Choroid plexus epithelial cell (primary cell): Measurements from ENCODE around the gene BROX.
"Not testable (repeated sequence)": the region's sequence is repeated elsewhere in the genome, so short reads cannot be mapped to it uniquely, and the experiment has no call there.

Source experiments
- DNase-seq: peaks from one replicate; pipeline ENCODE4 v3.0.0-alpha.2; 2010; ENCODE audit warnings: low read depth
- H3K4me3 ChIP-seq: 2 replicates; pipeline ENCODE4 v1.5.1; 2011; ENCODE audit warnings: low read depth, mild to moderate bottlenecking, control low read depth, low read length, moderate library complexity
- TF ChIP-seq, protein P1 (sequence below): conservative IDR thresholded peaks from 2 replicates; pipeline ENCODE4 v1.5.1; 2011; ENCODE audit warnings: low read depth, mild to moderate bottlenecking, control low read depth, inconsistent platforms, low read length, moderate library complexity

The BROX gene

DNA sequence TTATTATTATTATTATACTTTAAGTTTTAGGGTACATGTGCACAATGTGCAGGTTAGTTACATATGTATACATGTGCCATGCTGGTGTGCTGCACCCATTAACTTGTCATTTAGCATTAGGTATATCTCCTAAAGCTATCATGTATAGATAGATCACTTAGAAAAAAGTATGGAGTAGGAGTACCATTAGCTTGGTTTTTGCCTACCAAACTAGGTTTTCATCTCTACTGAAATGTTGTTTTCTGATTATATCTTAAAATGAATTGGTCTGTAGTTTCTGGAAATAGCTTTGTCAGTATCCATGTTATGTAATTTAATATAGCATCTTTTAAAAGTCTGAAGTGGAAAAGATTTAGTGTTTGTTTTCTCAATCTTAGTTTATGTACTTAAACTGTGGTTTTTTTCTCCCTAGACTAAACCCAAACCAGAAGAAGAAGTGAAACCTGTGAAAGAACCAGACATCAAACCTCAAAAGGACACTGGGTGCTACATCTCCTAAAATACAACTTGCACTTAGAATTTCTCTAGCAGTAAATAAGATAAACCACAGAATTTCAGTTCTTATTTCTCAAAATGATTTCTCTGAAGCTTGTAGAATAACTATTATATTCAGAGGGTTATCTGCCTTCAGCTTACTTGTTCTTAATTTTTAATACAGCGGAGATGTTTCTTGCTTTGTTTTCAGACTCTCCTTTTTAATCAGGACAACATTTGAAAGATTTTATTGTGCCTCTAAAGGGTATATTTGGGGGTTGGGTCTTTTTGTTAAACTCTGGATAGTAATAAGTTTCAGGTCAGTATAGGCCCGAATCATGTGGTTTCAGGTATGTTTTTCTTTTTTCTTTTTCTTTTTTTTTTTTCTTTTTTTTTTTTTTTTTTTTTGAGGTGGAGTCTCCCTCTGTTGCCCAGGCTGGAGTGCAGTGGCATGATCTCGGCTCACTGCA, 20.1 kb downstream of the BROX start:
- TF ChIP-seq, protein P1, sequence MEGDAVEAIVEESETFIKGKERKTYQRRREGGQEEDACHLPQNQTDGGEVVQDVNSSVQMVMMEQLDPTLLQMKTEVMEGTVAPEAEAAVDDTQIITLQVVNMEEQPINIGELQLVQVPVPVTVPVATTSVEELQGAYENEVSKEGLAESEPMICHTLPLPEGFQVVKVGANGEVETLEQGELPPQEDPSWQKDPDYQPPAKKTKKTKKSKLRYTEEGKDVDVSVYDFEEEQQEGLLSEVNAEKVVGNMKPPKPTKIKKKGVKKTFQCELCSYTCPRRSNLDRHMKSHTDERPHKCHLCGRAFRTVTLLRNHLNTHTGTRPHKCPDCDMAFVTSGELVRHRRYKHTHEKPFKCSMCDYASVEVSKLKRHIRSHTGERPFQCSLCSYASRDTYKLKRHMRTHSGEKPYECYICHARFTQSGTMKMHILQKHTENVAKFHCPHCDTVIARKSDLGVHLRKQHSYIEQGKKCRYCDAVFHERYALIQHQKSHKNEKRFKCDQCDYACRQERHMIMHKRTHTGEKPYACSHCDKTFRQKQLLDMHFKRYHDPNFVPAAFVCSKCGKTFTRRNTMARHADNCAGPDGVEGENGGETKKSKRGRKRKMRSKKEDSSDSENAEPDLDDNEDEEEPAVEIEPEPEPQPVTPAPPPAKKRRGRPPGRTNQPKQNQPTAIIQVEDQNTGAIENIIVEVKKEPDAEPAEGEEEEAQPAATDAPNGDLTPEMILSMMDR: no peak
- H3K4me3 ChIP-seq: no peak overlapping the region
- DNase-seq: no peak

DNA sequence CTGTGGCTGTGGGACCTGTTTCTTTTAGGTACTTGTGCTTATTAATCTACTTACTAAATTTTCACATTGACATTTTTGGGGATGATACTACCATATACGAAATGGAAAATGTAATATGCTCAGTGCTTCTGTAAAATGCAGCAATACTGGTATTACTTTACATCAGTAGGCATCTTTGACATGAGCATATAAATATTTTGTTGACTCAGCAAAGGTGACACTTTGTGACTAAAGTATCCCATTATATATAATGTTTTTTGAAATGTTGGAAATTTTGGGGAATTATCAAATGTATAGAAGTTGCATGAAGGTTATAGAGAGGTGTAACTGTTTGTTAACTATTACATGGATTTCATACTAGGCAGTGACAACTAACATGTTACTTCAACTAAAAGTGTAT, 22.4 kb downstream of the BROX start:
- no peak overlapping the region for H3K4me3 ChIP-seq
- TF ChIP-seq, protein P1: no peak
- no peak for DNase-seq

DNA sequence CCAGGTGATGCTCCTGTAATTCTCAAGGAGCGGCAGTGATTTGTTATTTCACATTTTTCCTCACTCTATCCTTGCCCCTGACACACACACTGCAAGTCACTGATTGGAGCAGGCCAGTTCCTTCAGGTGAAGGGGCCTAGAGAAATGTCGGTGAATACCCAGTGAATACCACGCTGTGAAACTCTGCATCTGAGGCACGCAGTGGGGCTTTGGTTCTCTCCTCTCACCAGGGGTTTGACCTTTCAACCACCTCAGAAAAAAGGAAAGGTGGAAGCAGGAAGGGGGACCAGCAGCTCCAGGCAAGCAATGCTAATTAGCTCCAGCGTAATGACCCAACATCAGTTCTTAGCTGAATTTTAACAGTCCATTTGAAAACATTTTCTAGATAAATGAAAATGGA, 24.1 kb downstream of the BROX start:
- DNase-seq: no peak
- H3K4me3 ChIP-seq: no peak overlapping the region

DNA sequence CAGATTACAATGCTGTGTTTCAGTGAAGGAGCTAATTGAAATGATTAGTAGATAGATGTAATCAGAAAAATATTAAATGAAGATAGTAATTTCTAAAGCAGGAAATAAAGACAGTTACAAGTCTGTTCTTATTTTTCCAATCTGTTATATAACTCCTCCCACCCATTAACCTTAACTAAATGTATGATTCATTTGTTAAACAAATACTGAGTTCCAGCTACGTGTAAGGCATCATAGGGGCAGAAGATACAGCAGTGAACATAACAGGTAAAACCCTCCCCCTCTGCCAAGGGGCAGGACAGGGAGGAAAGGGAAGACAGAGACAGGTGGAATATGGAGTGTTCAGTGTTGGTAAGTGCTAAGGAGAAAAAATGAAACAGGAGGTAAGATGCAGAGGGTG, 24.6 kb downstream of the BROX start, which contains the start of gene FAM177B:
FAM177B (plus strand) TSS at position 231 of the 400 bp plus-strand sequence. CDS start 9,344 bp downstream, outside the sequence.
- DNase-seq: no peak
- no peak within 1 kb of the TSS for H3K4me3 ChIP-seq
- TF ChIP-seq, protein P1: no peak

More for the DNA sequence above, 24.1 kb downstream of the BROX start:
- TF ChIP-seq, protein P1: no peak

DNA sequence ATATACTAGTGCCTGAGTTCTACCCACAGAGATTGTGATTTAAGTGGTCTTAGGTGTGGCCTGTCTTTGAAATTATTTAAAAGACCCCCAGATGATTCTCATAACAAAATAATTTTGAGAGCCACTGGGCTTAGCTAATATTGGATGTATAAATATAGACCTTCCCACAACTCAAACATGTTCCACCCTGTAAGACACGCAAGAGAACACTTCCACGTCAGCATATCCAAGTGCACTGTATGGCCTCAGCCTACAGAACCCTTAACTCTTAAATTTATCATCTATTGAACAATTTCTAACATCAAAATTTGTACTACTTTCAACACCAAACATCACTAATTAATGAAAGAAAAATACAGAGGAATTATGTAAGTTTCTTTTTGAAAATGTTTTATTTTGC, 27.1 kb downstream of the BROX start:
- DNase-seq: no peak
- TF ChIP-seq, protein P1: no peak
- no peak overlapping the region for H3K4me3 ChIP-seq

DNA sequence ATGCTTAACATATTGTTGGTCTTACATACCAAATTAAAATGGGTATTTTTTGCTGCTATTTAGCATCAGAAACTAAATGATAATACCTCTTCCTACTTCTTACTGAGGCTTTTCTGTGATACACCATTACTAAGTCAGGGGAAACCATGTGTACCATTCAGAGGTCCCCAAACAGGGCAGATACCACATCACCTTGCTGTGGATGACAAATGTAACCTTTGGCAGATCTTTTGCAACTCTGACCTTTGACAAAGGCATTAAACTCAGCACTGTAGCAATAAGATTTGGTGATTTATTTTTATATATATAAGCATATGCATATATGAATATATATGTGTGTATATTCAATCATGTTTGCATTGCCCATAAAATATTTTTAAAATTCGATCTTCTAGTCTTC, 27.6 kb downstream of the BROX start:
- no peak for DNase-seq
- TF ChIP-seq, protein P1: no peak
- H3K4me3 ChIP-seq: no peak overlapping the region

DNA sequence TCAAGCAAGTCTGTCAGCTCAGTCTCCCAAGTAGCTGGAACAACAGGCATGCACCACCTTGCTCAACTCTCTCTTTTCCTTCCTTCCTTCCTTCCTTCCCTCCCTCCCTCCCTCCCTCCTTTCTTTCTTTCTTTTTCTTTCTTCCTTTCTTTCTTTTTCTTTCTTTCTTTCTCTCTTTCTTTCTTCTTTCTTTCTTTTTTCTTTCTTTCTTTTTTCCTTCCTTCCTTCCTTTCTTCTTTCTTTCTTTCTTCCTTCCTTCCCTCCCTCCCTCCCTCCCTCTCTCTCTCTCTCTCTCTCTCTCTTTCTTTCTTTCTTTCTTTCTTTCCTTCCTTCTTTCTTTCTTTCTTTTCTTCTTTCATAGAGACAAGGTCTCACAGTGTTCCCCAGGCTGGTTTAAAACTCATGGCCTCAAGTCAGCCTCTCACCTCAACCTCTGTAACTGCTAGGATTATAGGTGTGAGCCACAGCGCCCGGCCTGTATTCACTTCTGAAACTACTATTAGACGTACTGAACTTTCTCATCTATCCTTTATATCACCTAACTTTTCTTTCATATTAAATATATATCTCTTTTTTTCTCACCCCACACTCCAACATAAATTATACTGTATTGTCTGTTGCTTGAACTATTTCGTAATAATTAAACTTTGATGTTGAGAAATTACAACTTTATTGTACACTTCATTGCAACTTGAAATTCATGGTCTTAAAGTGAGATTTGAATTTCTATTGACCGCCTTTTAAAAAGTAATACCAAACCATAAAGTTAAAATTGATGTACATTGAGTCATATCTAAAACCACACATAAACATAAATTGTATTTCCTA, 29.5 kb downstream of the BROX start:
- not testable (repeated sequence) for DNase-seq, H3K4me3 ChIP-seq
